ENCODE results near the gene TCAP. TPM values are rescaled to one million over a fixed set of nuclear protein-coding genes. Genes with fewer than 3 reads are reported as not detected.

Gene TCAP
- polyA plus RNA-seq, 1 donor from 2014 or later: 3.7 TPM

GRCh38 chr17:39631403-39631802 lies 33.7 kb upstream of the TCAP start:
- no peaks in the 10 kb centered on the region for H3K9me2 ChIP-seq (ENCODE audit: insufficient read depth, low read length)
- peaks cover 32% of the 10 kb centered on the region for H3K27me3 ChIP-seq (ENCODE audit: insufficient read depth, low read depth, low read length)
- TF ChIP-seq SMC3 (conservative IDR thresholded peaks at IDR 0.05; ENCODE audit: poor library complexity) (no peak), MXI1 (conservative IDR thresholded peaks at IDR 0.05; ENCODE audit: poor library complexity, severe bottlenecking) (no peak), RAD21 (conservative IDR thresholded peaks at IDR 0.05) (no peak), CTCF (IDR thresholded peaks at IDR 0.05; ENCODE audit: poor library complexity, severe bottlenecking) (no peak), EZH2 (IDR thresholded peaks at IDR 0.05; ENCODE audit: borderline replicate concordance, insufficient read depth, low read length, poor library complexity, severe bottlenecking) (no peak), POLR2AphosphoS5 (IDR thresholded peaks at IDR 0.05) (no peak), TAF1 (IDR thresholded peaks at IDR 0.05; ENCODE audit: low read depth) (no peak), EP300 (conservative IDR thresholded peaks at IDR 0.05; ENCODE audit: poor library complexity, severe bottlenecking) (no peak), REST (IDR thresholded peaks at IDR 0.05; ENCODE audit: borderline replicate concordance) (no peak)
- no peak overlapping the region for H3K4me2 ChIP-seq (ENCODE audit: low read length)
- no peak overlapping the region for H3K9ac ChIP-seq (ENCODE audit: low read length)
- no peaks in the 10 kb centered on the region for H4K20me1 ChIP-seq (ENCODE audit: insufficient read depth)
- no peak overlapping the region for H3K4me3 ChIP-seq (ENCODE audit: low read length)
- no peaks in the 10 kb centered on the region for H3F3A ChIP-seq (ENCODE audit: insufficient read depth, low read length, poor library complexity, severe bottlenecking)
- no peaks in the 10 kb centered on the region for H3K79me2 ChIP-seq (replicated peaks; ENCODE audit: insufficient read depth, low read length)
- no peak overlapping the region for H2AFZ ChIP-seq (ENCODE audit: low read depth, low read length)
- no peak overlapping the region for H3K27ac ChIP-seq (ENCODE audit: low read length)
- H3K9me3 ChIP-seq (ENCODE audit: low read length): no peaks in the 10 kb centered on the region
- H3K36me3 ChIP-seq (ENCODE audit: insufficient read depth, low read length): no peaks in the 10 kb centered on the region

- TF ChIP-seq EP300 (conservative IDR thresholded peaks at IDR 0.05; ENCODE audit: poor library complexity, severe bottlenecking): no peak
- no peak for TF ChIP-seq POLR2AphosphoS5 (IDR thresholded peaks at IDR 0.05)
- TF ChIP-seq MXI1 (conservative IDR thresholded peaks at IDR 0.05; ENCODE audit: poor library complexity, severe bottlenecking): no peak
- TF ChIP-seq SMC3 (conservative IDR thresholded peaks at IDR 0.05; ENCODE audit: poor library complexity): no peak
- TF ChIP-seq EZH2 (IDR thresholded peaks at IDR 0.05; ENCODE audit: borderline replicate concordance, insufficient read depth, low read length, poor library complexity, severe bottlenecking): no peak
- no peak for TF ChIP-seq CTCF (IDR thresholded peaks at IDR 0.05; ENCODE audit: poor library complexity, severe bottlenecking)
- TF ChIP-seq TAF1 (IDR thresholded peaks at IDR 0.05; ENCODE audit: low read depth): no peak
- TF ChIP-seq REST (IDR thresholded peaks at IDR 0.05; ENCODE audit: borderline replicate concordance): no peak
- no peak for TF ChIP-seq RAD21 (conservative IDR thresholded peaks at IDR 0.05)
- Histone ChIP-seq H3K36me3 (ENCODE audit: insufficient read depth, low read length) (no peaks in the 10 kb centered on the region), H2AFZ (ENCODE audit: low read depth, low read length) (no peak overlapping the region), H3F3A (ENCODE audit: insufficient read depth, low read length, poor library complexity, severe bottlenecking) (no peaks in the 10 kb centered on the region), H3K9me3 (ENCODE audit: low read length) (no peaks in the 10 kb centered on the region), H3K79me2 (replicated peaks; ENCODE audit: insufficient read depth, low read length) (no peaks in the 10 kb centered on the region), H4K20me1 (ENCODE audit: insufficient read depth) (no peaks in the 10 kb centered on the region), H3K27me3 (ENCODE audit: insufficient read depth, low read depth, low read length) (peaks cover 23% of the 10 kb centered on the region), H3K9ac (ENCODE audit: low read length) (no peak overlapping the region), H3K4me3 (ENCODE audit: low read length) (no peak overlapping the region), H3K4me2 (ENCODE audit: low read length) (no peak overlapping the region), H3K9me2 (ENCODE audit: insufficient read depth, low read length) (no peaks in the 10 kb centered on the region), H3K27ac (ENCODE audit: low read length) (no peak overlapping the region)
These were observed 32.8 kb upstream of the TCAP start for GRCh38 chr17:39632153-39632941.

Measured in neural cell (in vitro differentiated cells).